ENCODE data around the gene SPOCK1. TPM values are rescaled to one million over a fixed set of nuclear protein-coding genes. Genes with fewer than 3 reads are reported as not detected.

The SPOCK1 gene
- total and polyA plus RNA-seq, 2 experiments from 2014 or later, result 8.2 to 10.5 TPM

DNA sequence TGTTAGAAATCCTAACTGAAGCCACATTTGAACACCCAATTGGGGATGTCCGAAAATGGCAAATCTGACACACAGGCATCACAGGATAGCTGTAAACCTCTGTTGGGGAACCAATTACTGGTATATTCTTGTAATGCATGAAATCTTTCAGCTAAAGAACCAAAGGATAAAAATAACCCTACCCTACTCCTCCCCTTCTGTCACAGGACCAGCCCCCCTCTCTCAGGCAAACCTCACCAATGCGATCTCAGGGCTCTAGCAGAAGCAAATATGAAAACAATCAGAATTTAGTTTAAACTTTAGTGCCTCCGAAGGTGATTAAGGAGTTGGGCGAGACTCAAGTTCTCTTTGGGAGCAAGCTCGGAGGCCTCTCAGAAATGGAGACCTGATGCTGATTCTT, 499.3 kb downstream of the SPOCK1 start:
- TF ChIP-seq EZH2phosphoT487 (IDR thresholded peaks at IDR 0.05; ENCODE audit: unreplicated experiment) (no peak), STAT1 (IDR thresholded peaks at IDR 0.05; ENCODE audit: unreplicated experiment) (no peak), ZNF331 (CRISPR knock-in tag; IDR thresholded peaks at IDR 0.05; ENCODE audit: low read depth) (no peak), CREB1 (CRISPR knock-in tag; IDR thresholded peaks at IDR 0.05; ENCODE audit: low read depth) (no peak), JUNB (IDR thresholded peaks at IDR 0.05; ENCODE audit: unreplicated experiment) (no peak), EZH2 (IDR thresholded peaks at IDR 0.05; ENCODE audit: low read depth, unreplicated experiment) (no peak), NANOG (IDR thresholded peaks at IDR 0.05; ENCODE audit: borderline replicate concordance) (no peak)
- H3K9me2 ChIP-seq (ENCODE audit: insufficient read depth), result 0 out of 2 replicates have a peak, but pooled peaks cover 8% of the 10 kb centered on the region
- H3K36me3 ChIP-seq (ENCODE audit: insufficient read depth), result no peaks in the 10 kb centered on the region
- Mint-ChIP-seq H3K27me3 (ENCODE audit: insufficient read depth, low read depth, poor library complexity) (no peaks in the 10 kb centered on the region), H3K4me1 (no peaks in the 10 kb centered on the region; the same call in 2 of the 3 replicates), H3K36me3 (ENCODE audit: low read depth) (no peaks in the 10 kb centered on the region), H3K9me3 (no peaks in the 10 kb centered on the region), H3K27ac (no peak overlapping the region), H3K4me3 (no peak overlapping the region)
- no peak overlapping the region for H3K4me3 ChIP-seq
- ATAC-seq (no peak), DNase-seq (ENCODE audit: low spot score) (no peak)
- no peak overlapping the region for H3K4me2 ChIP-seq
- H4K20me1 ChIP-seq (replicated peaks; ENCODE audit: insufficient read depth), result no peaks in the 10 kb centered on the region
- no peaks in the 10 kb centered on the region for H3F3A ChIP-seq (replicated peaks; ENCODE audit: low read depth)
- no peaks in the 10 kb centered on the region for H3K27me3 ChIP-seq (ENCODE audit: insufficient read depth)
- no peaks in the 10 kb centered on the region for H3K4me1 ChIP-seq (ENCODE audit: insufficient read depth)
- H3K79me2 ChIP-seq (replicated peaks; ENCODE audit: insufficient read depth), result no peaks in the 10 kb centered on the region
- H2AFZ ChIP-seq, result no peak overlapping the region
- no peak overlapping the region for H3K27ac ChIP-seq (ENCODE audit: low read depth)

DNA sequence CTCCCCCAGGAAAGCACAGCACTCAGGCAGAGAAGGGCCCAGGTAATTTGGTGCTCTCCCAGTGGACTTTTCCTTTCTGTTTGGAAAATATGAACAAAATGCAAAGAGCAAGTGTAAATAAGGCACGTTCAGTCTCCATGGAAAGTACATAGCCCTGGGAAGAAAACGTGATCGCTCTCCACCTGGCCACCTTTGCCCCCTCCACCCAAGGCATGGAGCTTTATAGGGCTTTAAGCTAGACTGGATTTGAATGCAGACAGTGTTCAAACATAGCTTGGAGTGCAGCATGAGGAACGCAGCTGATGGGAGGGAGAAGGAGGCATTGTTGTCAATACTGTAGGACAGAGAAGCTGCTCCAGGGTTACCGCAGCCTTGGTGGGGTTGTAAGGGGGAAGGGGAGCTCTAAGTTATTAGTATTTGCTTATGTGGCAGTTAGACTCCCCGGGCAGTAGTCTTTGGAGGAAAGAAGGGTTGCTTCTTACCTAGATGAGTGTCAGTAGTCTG, 500.2 kb downstream of the SPOCK1 start:
- Histone ChIP-seq H4K20me1 (replicated peaks; ENCODE audit: insufficient read depth) (no peaks in the 10 kb centered on the region), H3K27ac (ENCODE audit: low read depth) (no peak overlapping the region), H3K4me3 (no peak overlapping the region), H3K79me2 (replicated peaks; ENCODE audit: insufficient read depth) (no peaks in the 10 kb centered on the region), H3K4me1 (ENCODE audit: insufficient read depth) (no peaks in the 10 kb centered on the region), H3K4me2 (no peak overlapping the region), H2AFZ (no peak overlapping the region), H3K27me3 (ENCODE audit: insufficient read depth) (no peaks in the 10 kb centered on the region), H3K9me2 (ENCODE audit: insufficient read depth) (0 out of 2 replicates have a peak, but pooled peaks cover 4% of the 10 kb centered on the region), H3F3A (replicated peaks; ENCODE audit: low read depth) (no peaks in the 10 kb centered on the region), H3K36me3 (ENCODE audit: insufficient read depth) (no peaks in the 10 kb centered on the region)
- H3K4me3 Mint-ChIP-seq, result no peak overlapping the region
- DNase-seq (ENCODE audit: low spot score), result no peak
- H3K4me1 Mint-ChIP-seq, result no peaks in the 10 kb centered on the region; the same call in 2 of the 3 replicates
- ATAC-seq, result no peak
- TF ChIP-seq ZNF462 (CRISPR knock-in tag; IDR thresholded peaks at IDR 0.05) (no peak), ETS1 (IDR thresholded peaks at IDR 0.05) (no peak)
- H3K27me3 Mint-ChIP-seq (ENCODE audit: insufficient read depth, low read depth, poor library complexity), result no peaks in the 10 kb centered on the region
- no peak overlapping the region for H3K27ac Mint-ChIP-seq
- no peaks in the 10 kb centered on the region for H3K36me3 Mint-ChIP-seq (ENCODE audit: low read depth)
- no peaks in the 10 kb centered on the region for H3K9me3 Mint-ChIP-seq

All from GM23338 (cell line).